Breast epithelium (tissue), 4 donors: Measurements from ENCODE around the gene KIAA1217. TPM values are rescaled to one million over a fixed set of nuclear protein-coding genes. Genes with fewer than 3 reads are reported as not detected.

ENCODE experiments used
- DNase-seq, 2 donors: peaks; one replicate each; pipeline ENCODE4 v3.0.0-alpha.2; 2019; ENCODE audit warnings: low spot score in 2 of 2
- H3K27ac ChIP-seq, 2 donors: fragments of 200-600 bp; sonication (generic) in 1 of 2; one replicate each; pipeline ENCODE4 v1.5.1; 2016 to 2019; ENCODE audit warnings: mild to moderate bottlenecking in 1 of 2
- H3K27me3 ChIP-seq, 2 donors: fragments of 200-600 bp; sonication (generic) in 1 of 2; one replicate each; pipeline versions ENCODE4 v1.5.1 to v1.6.0; 2017 to 2019; ENCODE audit warnings: control low read depth in 1 of 2, mild to moderate bottlenecking in 1 of 2
- H3K36me3 ChIP-seq: fragments of 200-600 bp; one replicate; pipeline ENCODE4 v1.5.1; 2019
- H3K4me1 ChIP-seq, 2 donors: fragments of 200-600 bp; sonication (generic); one replicate each; pipeline ENCODE4 v1.5.1; 2016 to 2019; ENCODE audit warnings: control low read depth in 1 of 2
- H3K4me3 ChIP-seq, 3 donors: fragments of 200-600 bp; sonication (generic); 1 replicate in 2 of 3; 2 replicates in 1 of 3; pipeline ENCODE4 v1.5.1; 2016 to 2019; ENCODE audit warnings: mild to moderate bottlenecking in 3 of 3, moderate library complexity in 2 of 3
- H3K9me3 ChIP-seq, 2 donors: fragments of 200-600 bp; sonication (generic) in 1 of 2; one replicate each; pipeline ENCODE4 v1.5.1; 2016 to 2019; ENCODE audit warnings: control low read depth in 1 of 2
- POLR2A ChIP-seq: fragments of 450-650 bp; IDR thresholded peaks from one replicate; pipeline ENCODE4 v1.6.1; 2016; ENCODE audit warnings: antibody characterized with exemption, mild to moderate bottlenecking, moderate library complexity
- POLR2AphosphoS5 ChIP-seq, 3 donors: sonication (generic); formaldehyde crosslinking; IDR thresholded peaks; one replicate each; pipeline ENCODE4 v1.6.1; 2017; ENCODE audit warnings: antibody characterized with exemption in 3 of 3
- intact Hi-C: fragments of 100-400 bp; cut with DNase I; formaldehyde crosslinking; loops from one replicate; pipeline ENCODE4 v1.15.1; 2023; ENCODE audit warnings: low total_unique reads
- total RNA-seq, 3 donors: library from RNA; depleted of rRNA; stranded (reverse); fragments of >200 nt; gene quantifications; one replicate each; pipeline ENCODE4 v1.1.0, GENCODE V29; 2016
- TF ChIP-seq, protein P1 (sequence below), 3 donors: fragments of 450-650 bp; IDR thresholded peaks; one replicate each; pipeline ENCODE4 v1.5.1; 2016 to 2017; ENCODE audit warnings: antibody characterized with exemption in 3 of 3, mild to moderate bottlenecking in 3 of 3, moderate library complexity in 3 of 3

The KIAA1217 gene
- total RNA-seq, 3 donors from 2014 or later, result 19.7 to 154 (median 83.6) TPM

DNA sequence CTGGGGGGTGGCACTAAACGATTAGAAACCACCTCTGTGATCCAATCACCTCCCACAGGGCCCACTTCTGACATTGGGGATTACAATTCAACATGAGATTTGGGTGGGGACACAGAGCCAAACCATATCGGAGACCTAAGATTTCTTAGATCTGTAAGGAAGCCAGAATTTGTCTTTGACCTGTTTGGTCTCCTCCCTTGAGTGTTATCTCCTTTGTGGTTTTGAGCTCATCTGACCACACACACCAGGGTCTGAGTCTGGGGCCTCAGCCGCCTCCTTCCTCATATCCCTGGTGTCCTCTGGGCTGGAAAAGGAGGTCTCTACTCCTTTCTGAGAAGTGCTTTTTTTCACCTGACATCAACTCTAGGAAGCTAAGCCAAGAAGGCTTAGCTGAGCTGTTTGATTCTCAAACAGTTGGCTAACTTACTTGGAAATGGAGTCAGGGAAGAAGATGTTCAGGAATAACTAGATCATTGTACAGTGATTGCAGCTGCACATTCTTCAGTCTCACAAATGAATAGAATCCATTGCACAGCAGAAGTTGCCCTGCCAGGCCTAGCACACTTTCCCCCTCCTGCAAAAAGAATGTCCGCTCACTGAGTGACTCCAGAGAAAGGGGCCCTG is 347.3 kb downstream of the KIAA1217 start:
- intact Hi-C loops, result no loop called here
- Histone ChIP-seq H3K27me3 (no peaks in the 10 kb centered on the region), H3K4me3 (no peak overlapping the region), H3K9me3 (peaks cover 0 to 9% of the 10 kb centered on the region in 2 donors), H3K27ac (peak overlapping the region in 1 of 2 donors; percentile 41), H3K36me3 (no peaks in the 10 kb centered on the region), H3K4me1 (peaks cover 6 to 20% of the 10 kb centered on the region in 2 donors)
- TF ChIP-seq POLR2A (no peak), POLR2AphosphoS5 (IDR thresholded peaks at IDR 0.05) (no peak)
- TF ChIP-seq, protein P1, sequence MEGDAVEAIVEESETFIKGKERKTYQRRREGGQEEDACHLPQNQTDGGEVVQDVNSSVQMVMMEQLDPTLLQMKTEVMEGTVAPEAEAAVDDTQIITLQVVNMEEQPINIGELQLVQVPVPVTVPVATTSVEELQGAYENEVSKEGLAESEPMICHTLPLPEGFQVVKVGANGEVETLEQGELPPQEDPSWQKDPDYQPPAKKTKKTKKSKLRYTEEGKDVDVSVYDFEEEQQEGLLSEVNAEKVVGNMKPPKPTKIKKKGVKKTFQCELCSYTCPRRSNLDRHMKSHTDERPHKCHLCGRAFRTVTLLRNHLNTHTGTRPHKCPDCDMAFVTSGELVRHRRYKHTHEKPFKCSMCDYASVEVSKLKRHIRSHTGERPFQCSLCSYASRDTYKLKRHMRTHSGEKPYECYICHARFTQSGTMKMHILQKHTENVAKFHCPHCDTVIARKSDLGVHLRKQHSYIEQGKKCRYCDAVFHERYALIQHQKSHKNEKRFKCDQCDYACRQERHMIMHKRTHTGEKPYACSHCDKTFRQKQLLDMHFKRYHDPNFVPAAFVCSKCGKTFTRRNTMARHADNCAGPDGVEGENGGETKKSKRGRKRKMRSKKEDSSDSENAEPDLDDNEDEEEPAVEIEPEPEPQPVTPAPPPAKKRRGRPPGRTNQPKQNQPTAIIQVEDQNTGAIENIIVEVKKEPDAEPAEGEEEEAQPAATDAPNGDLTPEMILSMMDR (IDR thresholded peaks at IDR 0.05), result no peak
- DNase-seq, result no peak

- H3K36me3 ChIP-seq, result no peaks in the 10 kb centered on the region
- H3K4me3 ChIP-seq, result no peak overlapping the region
- TF ChIP-seq, protein P1 (IDR thresholded peaks at IDR 0.05), result peak; percentile 48 to 70 (median 69)
- no peak for TF ChIP-seq POLR2AphosphoS5 (IDR thresholded peaks at IDR 0.05)
- intact Hi-C loops, result no loop called here
- no peak for DNase-seq
- H3K4me1 ChIP-seq, result peaks cover 6 to 20% of the 10 kb centered on the region in 2 donors
- H3K27me3 ChIP-seq, result no peaks in the 10 kb centered on the region
- peaks cover 0 to 9% of the 10 kb centered on the region in 2 donors for H3K9me3 ChIP-seq
- peak overlapping the region in 1 of 2 donors; percentile 41 for H3K27ac ChIP-seq
Measured at GRCh38 chr10:24556750-24557742, 348.1 kb downstream of the KIAA1217 start.

DNA sequence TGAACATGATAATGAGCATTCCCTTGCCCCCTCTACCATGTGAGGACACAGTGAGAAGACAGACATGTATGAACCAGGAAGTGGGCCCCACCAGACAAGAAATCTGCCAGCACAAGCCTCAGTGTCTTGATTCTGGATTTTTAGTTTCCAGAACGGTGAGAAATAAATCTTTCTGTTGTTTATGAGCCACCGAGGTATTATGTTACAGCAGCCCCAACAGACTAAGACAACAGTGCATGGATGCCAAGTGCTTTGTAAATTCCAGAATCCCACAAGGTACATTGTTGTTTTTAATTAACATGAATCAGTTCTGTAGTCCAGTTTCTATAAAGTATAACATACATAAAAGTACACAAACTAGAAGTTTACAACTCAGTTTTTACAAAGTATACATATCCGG is 352.5 kb downstream of the KIAA1217 start:
- no peak overlapping the region for H3K4me3 ChIP-seq
- TF ChIP-seq POLR2AphosphoS5 (IDR thresholded peaks at IDR 0.05) (no peak), POLR2A (no peak)
- TF ChIP-seq, protein P1 (IDR thresholded peaks at IDR 0.05), result no peak
- DNase-seq, result no peak
- peak overlapping the region in 1 of 2 donors; percentile 36 for H3K27ac ChIP-seq
- intact Hi-C loops, result no loop called here
- no peaks in the 10 kb centered on the region for H3K36me3 ChIP-seq
- H3K4me1 ChIP-seq, result peaks cover 4 to 6% of the 10 kb centered on the region in 2 donors
- no peaks in the 10 kb centered on the region for H3K27me3 ChIP-seq
- H3K9me3 ChIP-seq, result peaks cover 0 to 9% of the 10 kb centered on the region in 2 donors

GRCh38 chr10:24568042-24568441 is 359.1 kb downstream of the KIAA1217 start:
- Histone ChIP-seq H3K27me3 (no peaks in the 10 kb centered on the region), H3K9me3 (no peaks in the 10 kb centered on the region), H3K36me3 (no peaks in the 10 kb centered on the region), H3K27ac (no peak overlapping the region), H3K4me1 (no peaks in the 10 kb centered on the region), H3K4me3 (no peak overlapping the region)
- DNase-seq, result no peak
- TF ChIP-seq POLR2AphosphoS5 (IDR thresholded peaks at IDR 0.05) (no peak), POLR2A (no peak)
- TF ChIP-seq, protein P1 (IDR thresholded peaks at IDR 0.05), result no peak
- intact Hi-C loops, result no loop called here

DNA sequence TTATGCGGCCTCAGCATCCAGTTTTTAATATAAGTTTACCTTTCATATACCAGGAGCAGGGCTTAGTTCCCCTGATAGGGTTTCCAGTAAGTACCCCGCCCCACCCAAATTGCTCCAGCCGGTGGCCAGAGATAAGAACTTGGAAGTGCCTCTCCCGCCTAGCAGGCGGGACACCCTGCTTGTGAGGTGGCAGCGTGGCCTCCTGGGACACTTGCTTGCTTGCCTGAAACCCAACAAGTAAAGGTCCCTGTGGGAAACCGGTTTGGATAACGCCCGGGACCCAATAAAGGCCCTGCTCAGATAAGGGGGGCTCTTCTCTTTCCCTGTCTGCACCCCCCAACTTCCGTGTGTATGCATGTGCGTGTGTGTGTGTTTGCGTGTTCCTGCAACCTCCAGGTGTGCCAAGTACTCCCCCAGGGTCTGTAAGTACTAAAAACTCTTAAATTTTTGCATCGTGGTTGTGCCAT is 360.4 kb downstream of the KIAA1217 start:
- intact Hi-C loops, result no loop called here
- H3K4me3 ChIP-seq, result no peak overlapping the region
- no peak overlapping the region for H3K27ac ChIP-seq
- H3K27me3 ChIP-seq, result no peaks in the 10 kb centered on the region
- H3K36me3 ChIP-seq, result no peaks in the 10 kb centered on the region
- DNase-seq, result no peak
- TF ChIP-seq, protein P1 (IDR thresholded peaks at IDR 0.05), result no peak
- no peak for TF ChIP-seq POLR2AphosphoS5 (IDR thresholded peaks at IDR 0.05)
- TF ChIP-seq POLR2A, result no peak
- no peaks in the 10 kb centered on the region for H3K9me3 ChIP-seq
- no peaks in the 10 kb centered on the region for H3K4me1 ChIP-seq
